ENCODE data around the gene C9orf153.
A peak's percentile ranks its signal among the peaks of the same experiment; 100 is the strongest.
"Not testable (repeated sequence)": the region's sequence is repeated elsewhere in the genome, so short reads cannot be mapped to it uniquely, and the experiment has no call there.

C9orf153 gene

GRCh38 chr9:86259557-86259956 lies at the start of gene C9orf153:
Gene C9orf153, minus strand, starts transcription at chr9:86259657. Its CDS starts 30,054 bp downstream, at chr9:86229603.
- no peak for DNase-seq

- no peak for DNase-seq
These were observed 49.2 kb upstream of the C9orf153 start for GRCh38 chr9:86308687-86309086.

- no peak for DNase-seq
These were observed 44.8 kb upstream of the C9orf153 start for GRCh38 chr9:86304236-86304730.

- peak; percentile 34 for DNase-seq
These were observed 44.0 kb upstream of the C9orf153 start for GRCh38 chr9:86303316-86303975.

- no peak for DNase-seq
These were observed 42.2 kb upstream of the C9orf153 start for GRCh38 chr9:86301686-86302085.

GRCh38 chr9:86300701-86301100 lies 41.2 kb upstream of the C9orf153 start:
- no peak for DNase-seq

GRCh38 chr9:86298873-86299272 lies 39.4 kb upstream of the C9orf153 start:
- DNase-seq, result no peak

- DNase-seq, result not testable (repeated sequence)
These were observed 30.9 kb upstream of the C9orf153 start for GRCh38 chr9:86290341-86290740.

- no peak for DNase-seq
These were observed 29.2 kb upstream of the C9orf153 start for GRCh38 chr9:86288499-86289198.

GRCh38 chr9:86287013-86287412 lies 27.6 kb upstream of the C9orf153 start:
- no peak for DNase-seq

- no peak for DNase-seq
These were observed 26.8 kb upstream of the C9orf153 start for GRCh38 chr9:86286278-86286677.

GRCh38 chr9:86285261-86285660 lies 25.8 kb upstream of the C9orf153 start:
- DNase-seq, result no peak

- no peak for DNase-seq
These were observed 23.6 kb upstream of the C9orf153 start for GRCh38 chr9:86282979-86283535.

GRCh38 chr9:86282077-86282978 lies 22.9 kb upstream of the C9orf153 start, which contains the start of gene ISCA1:
Gene ISCA1, minus strand, starts transcription at chr9:86282538. Its CDS starts 80 bp downstream, at chr9:86282458.
- peak; percentile 99 for DNase-seq

- DNase-seq, result no peak
These were observed 22.2 kb upstream of the C9orf153 start for GRCh38 chr9:86281593-86282076.

- no peak for DNase-seq
These were observed 21.1 kb upstream of the C9orf153 start for GRCh38 chr9:86280580-86280979.

GRCh38 chr9:86279839-86280238 lies 20.4 kb upstream of the C9orf153 start:
- no peak for DNase-seq

- no peak for DNase-seq
These were observed 17.6 kb upstream of the C9orf153 start for GRCh38 chr9:86277072-86277471.

GRCh38 chr9:86275962-86276361 lies 16.5 kb upstream of the C9orf153 start:
- DNase-seq, result no peak

- DNase-seq, result no peak
These were observed 15.6 kb upstream of the C9orf153 start for GRCh38 chr9:86274821-86275643.

GRCh38 chr9:86272221-86272620 lies 12.8 kb upstream of the C9orf153 start:
- no peak for DNase-seq

GRCh38 chr9:86263876-86264275 lies 4.4 kb upstream of the C9orf153 start:
- DNase-seq, result no peak
